CMK (cell line): Measurements from ENCODE around the gene ALKBH2.

Experiments used
- DNase-seq: peaks from one replicate; pipeline ENCODE4 v3.0.0-alpha.2; 2010; ENCODE audit warnings: low read depth

The ALKBH2 gene

DNA sequence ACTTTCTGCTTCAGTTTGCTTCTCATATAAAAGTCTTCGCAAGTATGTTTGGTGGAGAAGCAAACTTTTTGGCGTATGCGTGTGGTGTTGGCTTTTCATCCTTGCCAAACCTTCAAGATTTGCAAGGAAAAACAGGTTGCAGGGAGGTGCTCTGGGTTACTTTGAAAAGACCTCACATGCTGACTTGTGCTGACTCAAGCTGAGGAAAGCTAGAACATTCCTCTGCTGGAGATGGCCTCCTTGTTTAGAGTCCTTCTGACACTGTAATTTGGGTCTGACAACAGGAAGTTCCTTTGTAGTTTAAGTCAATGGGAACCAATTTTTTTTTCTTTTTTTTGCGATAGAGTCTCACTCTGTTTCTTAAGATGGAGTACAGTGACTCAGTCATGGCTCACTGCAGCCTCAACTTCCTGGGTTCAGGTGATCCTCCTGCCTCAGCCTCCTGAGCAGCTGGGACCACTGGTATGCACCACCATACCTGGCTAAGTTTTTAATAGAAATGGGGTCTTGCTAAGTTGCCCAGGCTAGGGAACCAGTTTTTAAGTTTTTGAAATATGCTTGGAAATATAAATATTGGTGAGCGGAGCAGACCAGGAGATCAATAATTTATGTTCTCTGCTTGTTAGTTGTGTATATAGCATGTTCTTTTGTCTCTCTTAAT is 20.5 kb upstream of the ALKBH2 start:
- no peak for DNase-seq

DNA sequence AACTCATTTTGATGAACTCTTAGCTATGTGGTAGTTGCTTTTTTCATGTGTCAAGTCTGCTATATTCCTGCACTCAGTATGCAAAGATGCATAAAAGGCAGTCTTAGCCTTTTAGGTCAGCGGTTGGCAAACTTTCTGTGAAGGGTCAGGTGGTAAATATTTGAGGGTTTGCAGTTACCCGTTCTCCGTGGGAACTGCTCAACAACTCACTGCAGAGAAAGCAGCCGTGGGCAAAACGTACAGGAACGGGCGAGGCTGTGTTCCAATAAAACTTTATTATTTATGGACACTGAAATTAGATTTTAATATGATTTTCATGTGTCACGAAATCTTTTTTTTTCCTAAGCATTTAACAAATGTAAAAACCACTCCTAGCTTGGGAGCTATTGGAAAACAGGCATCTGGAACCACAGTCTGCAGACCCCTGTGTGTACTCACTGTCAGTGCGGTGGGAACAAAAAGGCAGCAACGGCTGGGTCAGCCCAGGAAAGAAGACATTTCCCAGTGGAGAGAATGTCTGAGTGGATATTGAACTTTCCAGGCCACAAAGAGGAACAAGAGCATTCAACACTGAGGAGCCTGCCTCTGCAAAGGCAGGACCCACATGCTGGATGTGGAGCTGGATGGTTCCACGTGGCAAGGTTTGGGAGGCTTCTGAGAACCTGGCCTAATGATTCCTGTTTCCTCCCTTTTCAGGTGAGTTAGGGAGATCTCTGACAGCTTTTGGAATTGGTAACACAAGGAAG is 19.6 kb upstream of the ALKBH2 start:
- no peak for DNase-seq

DNA sequence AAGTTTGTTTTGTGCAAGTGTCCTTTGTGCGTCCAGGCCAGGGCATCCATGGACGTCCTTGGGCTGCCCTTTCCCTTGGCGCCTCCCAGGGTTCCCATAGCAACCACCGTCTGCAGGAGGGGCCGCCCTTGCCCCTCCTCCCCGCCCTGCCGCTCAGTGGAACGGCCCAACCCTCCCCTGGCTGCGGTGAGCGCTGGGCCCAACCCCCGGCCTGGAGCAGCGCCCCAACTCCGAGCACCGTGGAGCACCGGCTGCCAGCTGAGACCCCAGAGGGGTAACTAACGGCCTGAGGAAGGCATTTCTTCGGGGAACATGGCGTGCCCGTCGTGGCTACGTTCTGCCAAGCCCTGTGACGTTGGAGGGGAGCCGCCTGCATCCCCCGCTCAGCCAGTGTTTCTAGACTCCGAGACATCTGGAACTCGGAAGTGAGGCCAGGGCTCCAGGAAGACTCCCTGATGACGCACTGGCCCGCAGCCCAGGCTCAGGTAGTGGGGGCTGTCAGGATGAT is 17.8 kb upstream of the ALKBH2 start:
- no peak for DNase-seq

DNA sequence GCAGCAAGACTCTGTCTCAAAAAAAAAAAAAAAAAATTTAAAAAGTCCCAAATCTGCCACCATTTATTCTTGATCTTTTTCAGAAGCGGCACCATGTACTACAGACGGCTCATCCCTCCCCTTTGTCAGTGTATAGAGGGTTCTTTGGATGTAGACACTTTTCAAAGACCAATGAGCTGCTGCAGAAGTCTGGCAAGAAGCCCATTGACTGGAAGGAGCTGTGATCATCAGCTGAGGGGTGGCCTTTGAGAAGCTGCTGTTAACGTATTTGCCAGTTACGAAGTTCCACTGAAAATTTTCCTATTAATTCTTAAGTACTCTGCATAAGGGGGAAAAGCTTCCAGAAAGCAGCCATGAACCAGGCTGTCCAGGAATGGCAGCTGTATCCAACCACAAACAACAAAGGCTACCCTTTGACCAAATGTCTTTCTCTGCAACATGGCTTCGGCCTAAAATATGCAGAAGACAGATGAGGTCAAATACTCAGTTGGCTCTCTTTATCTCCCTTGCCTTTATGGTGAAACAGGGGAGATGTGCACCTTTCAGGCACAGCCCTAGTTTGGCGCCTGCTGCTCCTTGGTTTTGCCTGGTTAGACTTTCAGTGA is 16.6 kb upstream of the ALKBH2 start:
- no peak for DNase-seq

DNA sequence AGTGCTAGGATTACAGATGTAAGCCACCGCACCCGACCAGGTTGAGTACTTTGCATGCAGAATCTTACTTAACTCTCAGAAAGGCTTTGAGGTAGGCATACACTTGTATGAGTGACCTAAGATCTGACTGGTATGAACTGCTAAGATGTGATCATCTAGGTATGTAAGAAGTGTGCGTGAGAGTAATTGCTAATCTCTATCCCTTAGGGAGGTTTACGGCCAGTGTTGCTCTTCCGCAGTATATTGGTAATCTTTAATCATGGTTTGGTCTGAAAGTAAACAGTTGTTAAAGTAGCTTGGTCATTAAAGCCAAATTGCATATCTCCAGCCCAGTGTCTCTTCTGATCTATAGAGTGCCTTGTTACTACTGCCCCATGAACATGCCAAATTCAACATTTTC is 11.9 kb upstream of the ALKBH2 start:
- DNase-seq = no peak

DNA sequence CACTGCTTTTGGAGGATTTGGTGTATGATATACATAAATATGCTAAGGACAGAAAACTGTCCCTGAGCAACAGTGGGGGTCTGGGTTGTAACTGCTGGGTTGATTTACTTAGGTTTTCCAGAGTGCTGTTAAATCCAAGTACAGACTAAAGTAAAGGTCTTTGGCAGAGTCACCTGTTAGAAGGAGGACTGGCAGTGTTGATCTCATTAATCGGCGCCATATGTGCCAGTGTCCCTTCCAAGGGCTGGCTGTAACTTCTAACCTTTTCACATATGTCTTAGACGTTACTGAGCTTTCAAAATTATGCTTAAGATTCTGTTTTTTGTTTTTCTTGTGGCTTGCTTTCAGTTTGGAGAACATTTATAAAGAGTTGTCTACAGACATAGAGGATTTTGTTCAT is 9.2 kb upstream of the ALKBH2 start:
- DNase-seq = no peak

DNA sequence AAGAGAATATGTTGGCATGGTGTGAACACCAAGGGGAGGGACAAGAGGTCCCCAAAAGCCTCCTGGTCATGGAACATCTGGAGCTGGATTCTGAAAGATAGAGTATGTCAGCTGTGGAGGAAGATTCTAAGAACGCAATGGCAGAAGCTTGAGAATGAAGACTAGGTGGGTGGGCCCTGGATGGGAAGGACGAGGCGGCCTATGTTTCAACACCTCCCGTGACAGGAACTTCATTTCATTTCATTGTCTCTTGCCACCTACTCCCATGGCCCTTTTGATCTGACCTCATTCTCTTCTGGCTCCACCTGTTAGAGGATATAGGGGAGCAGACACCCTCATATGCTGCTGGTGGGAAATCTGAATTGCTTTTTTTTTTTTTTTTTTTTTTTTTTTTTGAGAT is 7.5 kb upstream of the ALKBH2 start:
- no peak for DNase-seq

DNA sequence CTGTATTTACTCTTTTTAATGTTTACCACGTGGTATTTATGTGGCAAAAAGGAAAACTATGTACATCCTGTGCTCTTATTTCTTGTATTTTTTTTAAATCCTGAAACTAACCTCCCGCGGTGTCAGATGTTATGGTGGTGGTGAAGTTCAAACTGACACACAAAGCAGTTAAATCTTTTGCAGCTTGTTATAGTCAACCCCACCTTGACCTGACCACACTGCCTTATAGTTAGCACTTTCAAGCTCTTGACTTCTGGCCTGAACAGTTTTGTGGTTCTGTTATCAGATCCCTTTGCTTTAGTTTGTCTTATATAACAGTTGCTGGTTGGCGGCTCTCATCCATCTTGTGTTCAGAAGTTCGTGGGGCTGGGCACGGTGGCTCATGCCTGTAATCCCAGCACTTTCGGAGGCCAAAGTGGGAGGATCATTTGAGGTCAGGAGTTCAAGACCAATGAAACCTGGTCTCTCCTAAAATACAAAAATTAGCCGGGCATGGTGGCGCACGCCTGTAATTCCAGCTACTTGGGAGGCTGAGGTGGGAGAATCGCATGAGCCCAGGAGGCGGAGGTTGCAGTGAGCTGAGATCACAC is 6.3 kb upstream of the ALKBH2 start:
- DNase-seq = no peak

DNA sequence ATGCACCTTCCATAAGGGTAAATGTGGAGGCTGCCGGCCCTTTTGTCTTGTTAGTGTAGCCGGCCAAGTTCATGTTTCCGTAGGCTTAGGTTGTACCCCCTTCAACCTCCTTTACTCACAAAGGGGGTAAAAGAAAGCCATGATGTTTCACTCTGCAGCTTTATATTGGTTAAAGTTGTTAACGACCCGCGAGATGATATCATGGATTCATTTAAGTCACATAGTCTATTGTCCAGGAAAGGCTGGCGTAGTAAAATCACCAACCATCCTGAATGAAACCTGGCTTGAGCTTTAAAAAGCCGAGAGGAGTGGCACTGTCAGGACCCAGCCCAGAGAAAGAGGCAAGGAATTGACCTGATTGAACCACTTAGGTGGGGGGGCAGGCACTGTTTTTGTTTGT is 5.4 kb upstream of the ALKBH2 start:
- DNase-seq = no peak

DNA sequence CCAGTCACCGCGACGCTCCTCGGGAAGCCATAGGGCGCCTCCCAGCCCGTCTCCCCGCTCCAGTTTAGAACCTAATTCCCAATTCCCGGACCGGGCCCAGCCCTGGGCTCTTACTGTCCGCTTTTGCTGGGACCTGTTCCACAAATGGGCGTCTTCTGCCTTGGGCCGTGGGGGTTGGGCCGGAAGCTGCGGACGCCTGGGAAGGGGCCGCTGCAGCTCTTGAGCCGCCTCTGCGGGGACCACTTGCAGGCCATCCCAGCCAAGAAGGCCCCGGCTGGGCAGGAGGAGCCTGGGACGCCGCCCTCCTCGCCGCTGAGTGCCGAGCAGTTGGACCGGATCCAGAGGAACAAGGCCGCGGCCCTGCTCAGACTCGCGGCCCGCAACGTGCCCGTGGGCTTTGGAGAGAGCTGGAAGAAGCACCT is 4.9 kb upstream of the ALKBH2 start:
- DNase-seq = no peak

DNA sequence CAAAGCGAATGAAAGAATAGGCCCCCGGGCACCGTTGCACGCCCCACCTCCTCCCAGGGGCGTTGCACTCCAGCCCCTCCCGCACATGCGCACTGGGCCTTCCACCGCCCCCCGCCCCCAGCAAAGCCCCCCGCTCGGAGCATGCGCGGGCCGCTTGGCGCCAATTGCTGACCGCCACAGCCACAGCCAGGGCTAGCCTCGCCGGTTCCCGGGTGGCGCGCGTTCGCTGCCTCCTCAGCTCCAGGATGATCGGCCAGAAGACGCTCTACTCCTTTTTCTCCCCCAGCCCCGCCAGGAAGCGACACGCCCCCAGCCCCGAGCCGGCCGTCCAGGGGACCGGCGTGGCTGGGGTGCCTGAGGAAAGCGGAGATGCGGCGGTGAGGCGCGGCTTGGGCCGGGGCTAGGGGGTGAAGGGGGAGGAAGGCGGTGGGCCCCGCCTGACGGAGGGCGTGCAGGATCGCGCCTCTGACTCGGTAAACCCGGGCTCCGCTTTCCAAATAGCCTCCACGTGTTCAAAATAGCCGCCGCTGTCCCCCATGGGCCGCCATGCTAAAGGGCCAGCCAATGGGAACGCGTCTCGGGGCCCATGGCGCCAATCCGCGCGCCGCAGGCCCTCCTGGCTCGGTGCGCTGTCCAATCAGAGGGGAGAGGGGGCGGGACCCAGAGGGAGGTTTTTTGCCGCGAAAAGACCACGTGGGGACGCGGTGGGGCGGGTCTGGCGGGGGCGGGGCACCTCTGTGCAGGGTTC is 4.3 kb upstream of the ALKBH2 start, which contains the start of gene UNG:
UNG (plus strand) TSS at position 163 of the 748 bp plus-strand sequence; CDS start at position 246, 83 bp downstream.
- DNase-seq = peak; percentile 81

DNA sequence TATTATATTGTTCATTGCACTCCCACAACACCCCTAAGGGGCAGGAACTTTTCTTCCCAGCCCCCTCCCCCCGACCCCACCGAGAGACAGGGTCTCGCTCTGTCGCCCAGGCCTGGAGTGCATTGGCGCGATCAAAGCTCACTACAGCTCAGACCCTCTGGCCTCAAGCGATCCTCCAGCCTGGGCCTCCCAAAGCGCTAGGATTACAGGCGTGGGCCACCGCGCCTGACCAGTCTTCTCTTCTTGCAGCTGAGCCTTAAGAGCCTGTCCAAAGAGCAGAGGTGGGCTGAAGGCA is 3.8 kb upstream of the ALKBH2 start:
- no peak for DNase-seq

DNA sequence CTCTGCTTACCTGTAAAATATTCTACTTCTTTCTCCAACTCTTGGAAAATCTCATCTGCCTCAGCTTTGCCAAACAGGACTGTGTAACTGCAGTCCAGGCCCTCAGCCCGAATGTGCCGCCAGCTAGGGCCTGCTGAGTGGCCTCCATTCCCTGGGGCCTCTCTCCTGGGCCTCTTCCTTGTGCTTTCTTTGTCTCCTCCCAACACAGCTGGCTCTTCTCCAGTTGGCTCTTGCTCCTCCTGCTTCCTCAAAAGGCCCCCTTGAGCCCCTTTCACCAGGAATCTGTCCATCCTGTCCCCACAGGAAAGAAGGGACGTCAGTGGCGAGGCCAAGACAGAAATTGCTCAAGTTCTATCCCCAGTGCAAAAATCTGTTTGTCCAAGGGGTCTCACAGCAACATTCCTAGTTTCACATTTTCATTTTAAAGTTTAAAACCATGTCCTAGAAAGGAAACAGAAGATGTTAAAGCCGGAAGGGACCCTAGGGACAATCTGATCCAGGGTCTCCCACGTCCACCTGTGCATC is 713 bp downstream of the ALKBH2 start:
- DNase-seq = no peak

DNA sequence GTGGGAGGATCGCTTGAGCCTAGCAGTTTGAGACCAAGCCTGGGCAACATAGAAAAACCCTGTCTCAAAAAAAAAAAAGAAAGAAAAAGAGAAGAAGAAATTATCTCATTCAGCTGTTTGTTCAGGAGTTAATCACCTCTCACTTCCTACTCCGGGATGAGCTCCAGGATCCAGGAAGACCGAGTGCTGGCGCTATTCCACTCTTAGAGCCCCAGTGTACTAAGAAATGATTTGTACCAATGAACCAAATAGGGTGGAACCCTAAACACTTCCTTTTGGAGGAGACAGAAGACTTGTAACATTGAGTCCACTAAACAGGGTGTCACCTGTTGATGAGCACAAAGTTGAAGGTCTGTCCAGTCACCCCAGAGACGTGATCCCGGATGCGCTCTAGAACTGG is 3.6 kb downstream of the ALKBH2 start:
- DNase-seq = no peak

DNA sequence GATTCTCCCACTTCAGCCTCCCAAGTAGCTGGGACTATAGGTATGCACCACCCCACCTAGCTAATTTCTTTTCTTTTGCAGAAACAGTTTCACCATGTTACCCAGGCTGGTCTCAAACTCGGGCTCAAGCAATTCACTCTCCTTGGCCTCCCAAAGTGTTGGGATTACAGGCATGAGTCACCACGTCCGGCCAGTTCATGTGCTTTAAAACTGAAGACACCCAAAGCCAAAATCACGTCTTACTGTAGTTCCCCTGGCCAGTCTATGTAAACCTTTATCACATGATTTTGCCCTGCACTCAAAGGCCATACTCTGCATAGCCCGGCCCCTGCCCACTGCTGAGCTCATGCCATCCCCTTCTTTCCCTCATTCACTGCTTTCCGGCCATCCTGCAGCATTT is 4.5 kb downstream of the ALKBH2 start:
- DNase-seq = no peak

DNA sequence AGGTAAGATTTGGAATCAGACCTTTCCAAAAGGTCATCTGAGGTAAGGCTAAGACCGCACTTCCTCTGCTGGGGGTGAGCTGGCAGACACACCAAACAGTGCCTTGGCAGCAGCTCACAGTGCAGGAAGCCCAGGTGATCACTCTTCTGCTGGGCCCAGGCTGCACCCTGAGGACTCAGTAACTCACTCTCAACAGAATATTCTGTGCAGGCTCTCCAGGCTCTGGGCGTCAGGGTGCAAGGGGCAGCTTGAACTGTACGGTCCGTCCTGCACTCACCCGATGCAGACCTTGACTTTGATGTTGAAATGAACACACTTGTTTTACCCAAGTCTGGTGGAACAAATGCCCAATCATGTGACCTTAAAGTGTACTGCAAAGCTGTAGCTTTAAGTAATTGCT is 6.0 kb downstream of the ALKBH2 start:
- DNase-seq = no peak

DNA sequence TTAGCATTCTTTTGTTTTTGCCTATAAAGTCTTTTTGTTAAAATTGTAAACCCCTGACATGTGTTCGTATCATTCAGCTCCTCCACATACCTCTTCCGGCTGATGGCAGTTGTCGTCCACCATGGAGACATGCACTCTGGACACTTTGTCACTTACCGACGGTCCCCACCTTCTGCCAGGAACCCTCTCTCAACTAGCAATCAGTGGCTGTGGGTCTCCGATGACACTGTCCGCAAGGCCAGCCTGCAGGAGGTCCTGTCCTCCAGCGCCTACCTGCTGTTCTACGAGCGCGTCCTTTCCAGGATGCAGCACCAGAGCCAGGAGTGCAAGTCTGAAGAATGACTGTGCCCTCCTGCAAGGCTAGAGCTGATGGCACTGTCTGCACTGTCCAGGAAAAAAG is 7.7 kb downstream of the ALKBH2 start:
- no peak for DNase-seq

DNA sequence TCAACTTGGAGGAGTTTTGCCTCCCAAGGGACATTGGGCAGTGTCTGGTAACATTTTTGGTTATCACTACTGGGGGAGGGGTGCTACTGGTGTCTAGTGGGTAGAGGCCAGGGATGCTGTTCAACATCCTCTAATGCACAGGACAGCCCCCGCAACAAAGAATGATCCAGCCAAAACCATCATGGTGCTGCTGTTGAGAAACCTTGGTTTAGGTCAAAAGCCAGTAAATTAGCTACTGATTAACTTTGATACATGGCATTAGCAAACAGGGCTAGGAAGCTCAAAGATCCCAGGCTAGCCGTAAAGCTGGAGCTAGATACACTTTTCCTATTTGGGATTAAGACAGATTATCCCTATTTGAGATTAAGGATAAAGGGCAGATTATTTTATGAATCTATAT is 8.8 kb downstream of the ALKBH2 start:
- no peak for DNase-seq

DNA sequence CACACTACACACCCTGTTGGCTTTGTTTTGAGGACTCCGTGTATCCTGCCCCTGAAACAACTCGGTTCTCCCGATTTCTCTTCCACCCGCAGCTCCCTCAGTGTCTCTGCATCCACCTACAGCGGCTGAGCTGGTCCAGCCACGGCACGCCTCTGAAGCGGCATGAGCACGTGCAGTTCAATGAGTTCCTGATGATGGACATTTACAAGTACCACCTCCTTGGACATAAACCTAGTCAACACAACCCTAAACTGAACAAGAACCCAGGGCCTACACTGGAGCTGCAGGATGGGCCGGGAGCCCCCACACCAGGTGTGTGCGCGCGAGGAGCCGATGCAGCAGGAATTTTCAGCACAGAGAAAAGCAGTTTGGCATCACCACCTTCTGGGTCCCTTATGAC is 10.5 kb downstream of the ALKBH2 start:
- no peak for DNase-seq

DNA sequence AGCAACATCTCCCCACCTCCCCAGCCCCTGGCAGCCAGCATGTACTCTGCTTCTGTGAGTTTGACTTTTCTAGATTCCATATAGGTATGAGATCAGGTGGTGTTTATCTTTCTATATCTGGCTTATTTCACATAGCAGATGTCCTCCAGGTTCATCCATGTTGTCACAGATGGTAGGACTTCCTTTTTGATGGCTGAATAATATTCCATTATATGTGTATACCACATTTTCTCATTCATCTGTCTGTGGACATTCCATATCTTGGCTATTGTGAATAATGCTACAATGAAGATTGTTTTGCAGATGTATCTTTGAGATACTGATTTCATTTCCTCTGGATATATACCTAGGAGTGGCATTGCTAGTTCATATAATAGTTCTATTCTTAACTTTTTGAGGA is 18.4 kb downstream of the ALKBH2 start:
- DNase-seq = no peak

DNA sequence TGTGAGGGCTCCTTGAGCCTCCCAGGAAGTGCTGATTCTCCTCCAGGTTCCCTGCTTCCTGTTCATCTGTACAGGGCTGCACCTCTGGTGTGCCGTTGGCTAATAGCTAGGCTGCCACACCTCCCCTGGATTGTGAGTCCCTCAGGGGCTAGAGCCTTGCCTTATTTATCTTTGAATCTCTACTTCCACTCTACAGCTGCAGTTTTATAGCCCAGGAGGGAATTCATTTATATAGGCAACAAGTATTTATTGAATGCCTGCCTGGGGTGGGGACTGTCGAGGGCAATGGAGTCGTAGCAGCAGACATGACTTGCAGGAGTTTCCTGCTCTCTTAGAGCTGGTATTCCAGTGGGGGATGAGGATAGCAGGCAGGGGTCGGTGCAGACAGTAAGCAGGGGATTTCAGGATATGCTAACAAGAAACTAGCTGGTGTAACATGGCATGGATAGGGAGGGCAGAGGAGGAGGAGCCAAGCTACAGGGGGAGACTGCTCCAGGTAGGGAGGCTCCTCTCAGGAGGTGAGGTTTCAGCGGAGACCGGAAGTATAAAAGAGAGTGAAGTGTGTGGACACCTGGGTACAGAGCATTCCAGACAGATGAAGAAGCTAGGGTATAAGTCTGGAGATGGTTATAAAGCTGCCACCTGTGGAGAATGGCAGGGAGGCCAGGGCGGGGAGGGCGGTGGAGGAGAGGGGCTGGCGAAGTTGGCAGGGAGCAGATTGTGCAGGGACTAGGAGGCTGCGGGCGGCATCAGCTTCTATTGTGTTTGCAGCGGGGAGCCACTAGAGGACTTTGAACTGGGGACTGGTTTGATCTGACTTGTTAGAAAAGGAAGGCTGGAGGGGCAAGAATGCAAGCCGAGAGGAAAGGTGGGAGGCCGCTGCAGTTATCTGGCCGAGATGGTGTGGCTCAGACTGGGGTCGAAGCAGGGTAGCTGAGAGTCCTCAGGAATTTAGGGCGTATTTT is 23.7 kb downstream of the ALKBH2 start:
- no peak for DNase-seq
